Subcutaneous abdominal adipose tissue (tissue), 5 donors: ENCODE data around the gene ZG16.
"Not testable (repeated sequence)": the region's sequence is repeated elsewhere in the genome, so short reads cannot be mapped to it uniquely, and the experiment has no call there.

Experiments
- H3K27ac ChIP-seq: one replicate; pipeline ENCODE4 v1.7.0; 2013; ENCODE audit warnings: low read depth, mild to moderate bottlenecking, inconsistent platforms, low read length, moderate library complexity
- H3K27me3 ChIP-seq, 5 donors: one replicate each; pipeline ENCODE4 v1.7.0; 2013; ENCODE audit warnings: low read length in 5 of 5, inconsistent platforms in 1 of 5; ENCODE audit not compliant: control insufficient read depth in 5 of 5, insufficient read depth in 4 of 5
- H3K36me3 ChIP-seq, 5 donors: one replicate each; pipeline ENCODE4 v1.7.0; 2013; ENCODE audit warnings: low read length in 5 of 5; ENCODE audit not compliant: control insufficient read depth in 5 of 5, insufficient read depth in 5 of 5
- H3K4me1 ChIP-seq, 5 donors: one replicate each; pipeline ENCODE4 v1.7.0; 2013; ENCODE audit warnings: low read length in 5 of 5, mild to moderate bottlenecking in 3 of 5, moderate library complexity in 1 of 5; ENCODE audit not compliant: control insufficient read depth in 5 of 5, insufficient read depth in 5 of 5
- H3K4me3 ChIP-seq, 5 donors: one replicate each; pipeline ENCODE4 v1.7.0; 2013; ENCODE audit warnings: low read length in 5 of 5, low read depth in 1 of 5
- H3K9ac ChIP-seq, 5 donors: one replicate each; pipeline ENCODE4 v1.7.0; 2013; ENCODE audit warnings: low read length in 5 of 5, mild to moderate bottlenecking in 4 of 5, moderate library complexity in 3 of 5
- H3K9me3 ChIP-seq, 5 donors: one replicate each; pipeline ENCODE4 v1.7.0; 2013; ENCODE audit warnings: low read length in 5 of 5; ENCODE audit not compliant: control insufficient read depth in 5 of 5
- donor health status: healthy.
- donor health status: healthy.
- donor health status: healthy.
- donor health status: healthy.
- donor health status: healthy.

The ZG16 gene

DNA sequence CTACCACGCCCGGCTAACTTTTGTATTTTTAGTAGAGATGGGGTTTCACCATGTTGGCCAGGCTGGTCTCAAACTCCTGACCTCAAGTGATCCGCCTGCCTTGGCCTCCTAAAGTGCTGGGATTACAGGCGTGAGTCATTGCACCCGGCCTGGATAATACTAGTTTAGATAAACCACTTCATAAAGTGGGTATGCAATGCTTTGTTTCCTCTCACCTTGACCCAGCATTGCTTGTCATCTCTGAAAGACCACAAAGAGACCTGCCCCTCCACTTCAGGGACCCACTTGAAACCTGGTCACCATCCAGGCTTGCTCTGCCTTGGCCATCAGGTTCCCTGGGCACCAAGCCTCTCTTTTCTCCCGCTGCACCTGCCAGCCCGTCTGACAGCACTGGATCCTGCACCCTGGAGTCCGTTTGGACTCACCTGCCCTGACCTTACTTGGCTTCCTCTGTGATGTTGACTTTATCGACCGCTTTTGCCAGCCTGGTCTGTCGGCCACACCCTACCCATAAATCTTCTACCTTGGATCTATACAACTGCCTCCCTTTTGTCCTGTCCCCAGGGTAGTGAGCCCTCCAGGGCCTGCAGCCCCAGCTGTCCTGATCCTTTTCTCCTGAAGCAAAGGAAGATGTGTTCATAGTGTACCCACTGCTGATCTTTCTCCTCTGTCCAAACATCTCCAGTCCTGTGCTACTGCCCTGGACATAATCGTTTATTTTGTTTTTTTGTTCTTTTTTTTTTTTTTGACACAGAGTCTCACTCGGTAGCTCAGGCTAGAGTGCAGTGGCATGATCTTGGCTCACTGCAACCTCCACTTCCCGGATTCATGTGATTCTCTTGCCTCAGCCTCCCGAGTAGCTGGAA, 12.7 kb upstream of the ZG16 start:
- Histone ChIP-seq H3K9me3 (no peaks in the 10 kb centered on the region), H3K27ac (no peak overlapping the region)

DNA sequence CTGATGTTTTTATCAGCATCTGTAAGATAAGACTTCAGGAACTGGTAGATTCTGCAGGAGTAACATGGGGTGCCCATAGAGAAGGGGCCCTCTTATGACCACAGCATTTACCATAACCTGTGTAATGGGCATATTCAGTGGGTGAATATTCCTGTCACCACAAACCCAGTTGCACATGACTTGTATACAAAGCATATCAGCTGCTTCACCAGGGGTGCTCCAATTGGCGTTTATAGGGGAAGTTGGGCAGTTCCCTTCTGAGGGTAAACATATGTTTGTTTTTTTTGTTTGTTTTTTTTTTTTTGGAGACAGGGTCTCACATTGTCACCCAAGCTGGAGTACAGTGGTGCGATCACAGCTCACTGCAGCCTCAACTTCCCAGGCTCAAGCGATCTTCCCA, 11.5 kb upstream of the ZG16 start:
- Histone ChIP-seq H3K4me1 (peaks cover 0 to 4% (median under 1%) of the 10 kb centered on the region in 5 donors), H3K4me3 (no peak overlapping the region), H3K36me3 (no peaks in the 10 kb centered on the region), H3K27ac (no peak overlapping the region), H3K9ac (no peak overlapping the region), H3K27me3 (no peaks in the 10 kb centered on the region), H3K9me3 (no peaks in the 10 kb centered on the region)

More for the DNA sequence above, 12.7 kb upstream of the ZG16 start:
- Histone ChIP-seq H3K27me3 (no peaks in the 10 kb centered on the region), H3K4me1 (peaks cover 0 to 12% (median 11%) of the 10 kb centered on the region in 5 donors), H3K9ac (no peak overlapping the region), H3K36me3 (no peaks in the 10 kb centered on the region), H3K4me3 (no peak overlapping the region)

DNA sequence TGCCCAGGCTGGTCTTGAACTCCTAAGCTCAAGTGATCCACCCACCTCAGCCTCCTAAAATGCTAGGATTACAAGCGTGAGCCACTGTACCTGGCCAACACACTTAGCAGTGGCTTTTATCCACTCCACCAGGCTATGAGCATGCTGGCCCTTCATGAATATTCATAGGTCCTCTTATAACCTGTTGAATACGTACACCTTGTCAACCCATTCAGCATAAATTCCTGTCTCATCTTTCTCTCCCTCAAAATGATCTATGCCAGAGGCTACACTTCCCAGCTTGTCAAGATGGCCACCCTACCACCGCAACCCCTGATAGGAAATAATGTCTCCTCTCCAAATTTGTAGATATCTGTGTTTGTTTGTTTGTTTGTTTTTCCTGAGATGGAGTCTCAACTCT, 11.0 kb upstream of the ZG16 start:
- Histone ChIP-seq H3K36me3 (no peaks in the 10 kb centered on the region), H3K27me3 (no peaks in the 10 kb centered on the region), H3K4me1 (no peaks in the 10 kb centered on the region), H3K27ac (no peak overlapping the region), H3K4me3 (no peak overlapping the region), H3K9me3 (no peaks in the 10 kb centered on the region), H3K9ac (no peak overlapping the region)

DNA sequence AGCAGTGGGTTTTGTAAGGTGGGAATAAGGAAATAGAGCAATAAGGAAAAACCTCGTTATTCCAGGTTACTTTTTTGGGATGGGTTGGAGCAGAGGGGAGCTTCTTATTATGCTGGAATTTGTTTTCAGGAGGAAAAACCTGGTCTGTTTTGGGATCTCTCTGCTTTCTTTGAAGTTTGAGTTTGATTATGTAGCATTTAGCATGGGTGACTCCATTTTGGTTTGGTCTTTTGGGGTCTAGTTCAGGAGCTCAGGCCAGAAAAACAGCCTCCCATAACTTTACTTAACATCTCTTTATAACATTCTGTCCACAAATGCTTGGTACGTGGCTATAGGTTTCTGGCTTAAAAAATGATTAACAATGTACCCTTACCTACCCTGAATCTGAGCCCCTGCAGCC, 8.5 kb upstream of the ZG16 start:
- H3K4me3 ChIP-seq = no peak overlapping the region
- H3K27ac ChIP-seq = no peak overlapping the region
- no peak overlapping the region for H3K9ac ChIP-seq
- no peaks in the 10 kb centered on the region for H3K9me3 ChIP-seq
- H3K27me3 ChIP-seq = no peaks in the 10 kb centered on the region
- no peaks in the 10 kb centered on the region for H3K36me3 ChIP-seq
- H3K4me1 ChIP-seq = no peaks in the 10 kb centered on the region

DNA sequence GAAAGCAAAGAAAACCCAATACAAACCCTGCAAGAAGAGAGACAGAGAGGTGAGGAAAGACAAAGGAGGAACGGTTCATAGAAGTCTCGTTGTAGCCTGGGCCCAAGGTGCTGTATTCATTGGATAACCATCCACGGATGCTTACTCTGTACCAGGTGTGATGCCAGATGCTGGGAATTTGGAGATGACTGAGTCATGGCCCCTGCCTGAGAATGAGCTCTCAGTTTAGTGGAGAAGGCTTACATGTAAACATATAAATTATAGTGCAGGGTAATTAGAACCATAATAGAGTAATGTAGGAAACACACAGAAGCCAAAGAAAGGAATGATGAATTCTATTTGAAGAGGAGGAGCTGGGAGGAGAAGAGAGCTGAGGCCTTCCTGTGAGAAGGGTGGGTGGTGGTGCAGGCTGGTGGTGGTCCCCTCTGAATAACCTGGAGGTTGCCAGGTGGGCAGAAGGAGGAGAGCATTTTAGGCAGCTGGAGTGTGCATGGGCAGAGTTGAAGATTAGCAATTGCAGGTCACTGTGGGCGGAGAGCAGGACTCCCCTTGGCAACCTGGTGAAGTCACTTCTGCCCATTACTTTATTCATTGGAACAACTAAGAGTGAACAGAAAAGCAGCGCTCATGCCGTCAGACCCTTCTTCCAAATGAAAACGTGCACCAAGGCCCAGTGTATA, 7.7 kb upstream of the ZG16 start:
- Histone ChIP-seq H3K36me3 (no peaks in the 10 kb centered on the region), H3K27ac (no peak overlapping the region), H3K4me1 (no peaks in the 10 kb centered on the region), H3K9me3 (no peaks in the 10 kb centered on the region), H3K27me3 (no peaks in the 10 kb centered on the region), H3K9ac (no peak overlapping the region), H3K4me3 (no peak overlapping the region)

DNA sequence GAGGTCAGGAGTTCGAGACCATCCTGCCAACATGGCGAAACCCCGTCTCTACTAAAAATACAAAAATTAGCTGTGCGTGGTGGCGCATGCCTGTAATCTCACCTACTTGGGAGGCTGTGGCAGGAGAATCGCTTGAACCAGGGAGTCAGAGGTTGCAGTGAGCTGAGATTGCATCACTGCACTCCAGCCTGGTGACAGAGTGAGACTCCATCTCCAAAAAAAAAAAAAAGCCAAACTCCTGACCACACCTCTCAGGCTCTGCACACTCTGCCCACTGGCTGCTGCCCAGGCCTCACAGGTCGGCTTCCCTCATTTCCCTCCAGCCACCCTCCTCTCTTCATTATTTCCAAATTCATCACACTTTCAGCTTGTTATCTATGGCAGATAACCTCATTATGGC, 5.7 kb upstream of the ZG16 start:
- not testable (repeated sequence) for H3K27me3 ChIP-seq, H3K9me3 ChIP-seq, H3K4me3 ChIP-seq, H3K9ac ChIP-seq, H3K36me3 ChIP-seq, H3K27ac ChIP-seq, H3K4me1 ChIP-seq

DNA sequence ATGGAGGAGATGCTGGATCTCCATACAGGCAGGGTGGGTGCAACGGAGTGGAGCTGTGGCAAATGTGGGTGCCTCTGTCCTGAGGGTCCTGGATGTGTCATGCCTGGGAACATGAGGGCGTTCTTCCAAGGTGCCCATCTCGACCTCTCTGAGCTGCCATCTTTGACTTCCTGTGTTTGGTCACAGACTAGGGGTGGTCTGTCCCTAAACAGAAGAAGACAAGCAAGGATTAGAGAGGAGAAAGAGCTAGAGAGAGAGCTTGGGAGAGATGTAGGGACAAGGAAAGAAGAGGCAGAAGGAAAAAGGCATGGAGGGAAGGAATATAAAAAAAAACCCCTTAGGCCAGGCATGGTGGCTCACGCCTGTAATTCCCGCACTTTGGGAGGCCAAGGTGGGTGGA, 3.3 kb upstream of the ZG16 start:
- Histone ChIP-seq H3K9ac (no peak overlapping the region), H3K4me3 (no peak overlapping the region), H3K27me3 (peaks cover 0 to 3% (median 0%) of the 10 kb centered on the region in 5 donors), H3K9me3 (no peaks in the 10 kb centered on the region), H3K4me1 (no peaks in the 10 kb centered on the region), H3K27ac (no peak overlapping the region), H3K36me3 (no peaks in the 10 kb centered on the region)

DNA sequence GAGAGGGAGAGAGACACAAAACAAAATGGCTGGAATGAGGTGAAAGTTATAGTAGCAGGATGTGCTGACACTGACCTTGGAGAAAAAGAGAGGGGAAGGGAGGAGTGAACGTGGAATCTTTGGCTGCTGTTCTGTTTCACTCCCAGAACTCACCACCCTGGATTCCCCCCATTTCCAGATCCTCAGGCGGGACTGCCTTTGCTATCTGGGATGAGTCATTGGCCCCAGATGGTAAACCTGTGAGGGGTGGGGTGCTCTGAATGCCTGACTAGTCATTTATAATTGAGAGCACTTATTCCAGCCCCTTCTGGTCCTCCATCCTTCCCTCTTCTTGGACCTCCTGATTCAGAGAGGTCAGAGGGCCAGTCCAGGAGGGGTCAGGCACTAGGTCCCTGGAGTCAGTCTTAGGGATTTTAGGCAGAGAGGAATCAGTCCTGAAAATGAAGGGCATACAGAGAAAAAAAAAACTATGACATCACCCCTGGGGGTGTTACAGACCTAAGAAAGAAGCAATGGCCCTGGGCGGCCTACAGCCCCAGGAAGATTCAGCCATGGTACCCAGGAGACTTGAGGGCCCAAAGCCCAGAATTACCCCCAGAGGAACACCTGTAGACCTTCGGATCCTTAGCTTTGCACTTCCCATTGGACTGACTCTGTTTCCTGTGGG, 2.2 kb upstream of the ZG16 start:
- no peak overlapping the region for H3K27ac ChIP-seq
- H3K4me1 ChIP-seq = no peaks in the 10 kb centered on the region
- H3K4me3 ChIP-seq = no peak overlapping the region

DNA sequence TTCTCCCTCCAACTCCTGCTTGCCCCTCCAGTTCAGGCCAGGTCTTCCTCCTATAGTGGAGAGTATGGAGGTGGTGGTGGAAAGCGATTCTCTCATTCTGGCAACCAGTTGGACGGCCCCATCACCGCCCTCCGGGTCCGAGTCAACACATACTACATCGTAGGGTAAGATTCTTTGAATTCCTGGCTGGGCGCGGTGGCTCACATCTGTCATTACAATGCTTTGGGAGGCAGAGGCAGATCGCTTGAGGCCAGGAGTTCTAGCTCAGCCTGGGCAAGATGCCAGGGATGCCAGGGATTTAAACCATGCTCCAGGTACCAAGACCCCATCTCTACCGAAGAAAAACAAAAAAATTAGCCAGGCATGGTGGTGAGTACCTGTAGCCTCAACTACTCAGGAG, 1.4 kb downstream of the ZG16 start:
- Histone ChIP-seq H3K27me3 (peaks cover 0 to 4% (median 0%) of the 10 kb centered on the region in 5 donors), H3K4me1 (no peaks in the 10 kb centered on the region), H3K9ac (no peak overlapping the region), H3K4me3 (no peak overlapping the region), H3K9me3 (no peaks in the 10 kb centered on the region), H3K36me3 (no peaks in the 10 kb centered on the region), H3K27ac (no peak overlapping the region)

More for the DNA sequence above, 2.2 kb upstream of the ZG16 start:
- Histone ChIP-seq H3K36me3 (no peaks in the 10 kb centered on the region), H3K9me3 (no peaks in the 10 kb centered on the region), H3K27me3 (peaks cover 0 to 4% (median 0%) of the 10 kb centered on the region in 5 donors), H3K9ac (no peak overlapping the region)
